Peyer's patch (tissue), 4 donors: ENCODE measurements around the gene SMYD2. TPM values are rescaled to one million over a fixed set of nuclear protein-coding genes. Genes with fewer than 3 reads are reported as not detected.

Source experiments
- DNase-seq, 3 donors: peaks; one replicate each; pipeline ENCODE4 v3.0.0-alpha.2; 2017 to 2019
- H3K27ac ChIP-seq, 4 donors: fragments of 200-600 bp; sonication (generic); one replicate each; pipeline ENCODE4 v1.5.1; 2016 to 2019
- H3K27me3 ChIP-seq, 2 donors: fragments of 200-600 bp; sonication (generic); one replicate each; pipeline ENCODE4 v1.5.1; 2019
- H3K36me3 ChIP-seq, 3 donors: fragments of 200-600 bp; sonication (generic); one replicate each; pipeline ENCODE4 v1.5.1; 2016 to 2019
- H3K4me1 ChIP-seq, 4 donors: fragments of 200-600 bp; sonication (generic); one replicate each; pipeline ENCODE4 v1.5.1; 2016 to 2019
- H3K4me3 ChIP-seq, 4 donors: fragments of 200-600 bp; sonication (generic); 1 replicate in 3 of 4; 2 replicates in 1 of 4; pipeline ENCODE4 v1.5.1; 2016 to 2019; ENCODE audit warnings: mild to moderate bottlenecking in 1 of 4
- H3K9me3 ChIP-seq, 4 donors: fragments of 200-600 bp; sonication (generic); one replicate each; pipeline ENCODE4 v1.5.1; 2016 to 2019; ENCODE audit warnings: mild to moderate bottlenecking in 1 of 4
- CTCF ChIP-seq, 6 experiments: fragments of 450-650 bp in 4 of 6; fragments of 200-600 bp in 2 of 6; sonication (generic) in 1 of 6; IDR thresholded peaks; one replicate each; pipeline ENCODE4 v1.5.1; 2017 to 2019; ENCODE audit warnings: antibody characterized with exemption in 6 of 6, mild to moderate bottlenecking in 3 of 6, moderate library complexity in 1 of 6
- POLR2A ChIP-seq, 2 donors: fragments of 450-650 bp; IDR thresholded peaks; one replicate each; pipeline ENCODE4 v1.5.1; 2017; ENCODE audit warnings: antibody characterized with exemption in 2 of 2, mild to moderate bottlenecking in 2 of 2, moderate library complexity in 2 of 2
- total RNA-seq, 4 donors: library from RNA; depleted of rRNA; stranded (reverse); fragments of >200 nt; gene quantifications; one replicate each; pipeline ENCODE4 v1.1.0, GENCODE V29; 2016

SMYD2 gene
- total RNA-seq, 4 donors from 2014 or later = 13.2 to 40.1 (median 25.1) TPM

GRCh38 chr1:214316593-214316992 is 35.6 kb downstream of the SMYD2 start:
- Histone ChIP-seq H3K36me3 (peaks cover 0 to 13% (median 0%) of the 10 kb centered on the region in 3 donors), H3K9me3 (no peaks in the 10 kb centered on the region), H3K4me1 (no peaks in the 10 kb centered on the region), H3K27me3 (no peaks in the 10 kb centered on the region), H3K4me3 (no peak overlapping the region), H3K27ac (no peak overlapping the region)
- DNase-seq = no peak
- TF ChIP-seq POLR2A (IDR thresholded peaks at IDR 0.05) (no peak), CTCF (IDR thresholded peaks at IDR 0.05) (no peak)

GRCh38 chr1:214317300-214317699 is 36.3 kb downstream of the SMYD2 start:
- peaks cover 0 to 13% (median 0%) of the 10 kb centered on the region in 3 donors for H3K36me3 ChIP-seq

GRCh38 chr1:214317734-214318133 is 36.8 kb downstream of the SMYD2 start:
- H3K27me3 ChIP-seq = no peaks in the 10 kb centered on the region
- no peak for TF ChIP-seq POLR2A (IDR thresholded peaks at IDR 0.05)
- TF ChIP-seq CTCF (IDR thresholded peaks at IDR 0.05) = no peak
- H3K4me1 ChIP-seq = no peaks in the 10 kb centered on the region
- no peak overlapping the region for H3K27ac ChIP-seq
- no peak overlapping the region for H3K4me3 ChIP-seq
- peaks cover 0 to 13% (median 0%) of the 10 kb centered on the region in 3 donors for H3K36me3 ChIP-seq
- no peak for DNase-seq
- no peaks in the 10 kb centered on the region for H3K9me3 ChIP-seq

More at GRCh38 chr1:214317300-214317699, 36.3 kb downstream of the SMYD2 start:
- Histone ChIP-seq H3K4me1 (no peaks in the 10 kb centered on the region), H3K4me3 (no peak overlapping the region), H3K27me3 (no peaks in the 10 kb centered on the region), H3K9me3 (no peaks in the 10 kb centered on the region), H3K27ac (no peak overlapping the region)
- TF ChIP-seq CTCF (IDR thresholded peaks at IDR 0.05) (no peak), POLR2A (IDR thresholded peaks at IDR 0.05) (no peak)
- no peak for DNase-seq

- Histone ChIP-seq H3K9me3 (no peaks in the 10 kb centered on the region), H3K27ac (no peak overlapping the region), H3K4me1 (no peaks in the 10 kb centered on the region), H3K36me3 (peaks cover 0 to 13% (median 0%) of the 10 kb centered on the region in 3 donors), H3K27me3 (no peaks in the 10 kb centered on the region), H3K4me3 (no peak overlapping the region)
- DNase-seq = no peak
- TF ChIP-seq POLR2A (IDR thresholded peaks at IDR 0.05) = no peak
- no peak for TF ChIP-seq CTCF (IDR thresholded peaks at IDR 0.05)
Observed at GRCh38 chr1:214318356-214318755, 37.4 kb downstream of the SMYD2 start.

- no peak for DNase-seq
- Histone ChIP-seq H3K27ac (no peak overlapping the region), H3K4me1 (no peaks in the 10 kb centered on the region), H3K4me3 (no peak overlapping the region), H3K36me3 (peaks cover 0 to 13% (median 0%) of the 10 kb centered on the region in 3 donors), H3K9me3 (no peaks in the 10 kb centered on the region), H3K27me3 (no peaks in the 10 kb centered on the region)
- TF ChIP-seq POLR2A (IDR thresholded peaks at IDR 0.05) = no peak
- no peak for TF ChIP-seq CTCF (IDR thresholded peaks at IDR 0.05)
Observed at GRCh38 chr1:214318956-214319736, 38.2 kb downstream of the SMYD2 start.
